T-helper 1 cell (primary cell): ENCODE results near the gene TBC1D10B.
"Not testable (repeated sequence)": the region's sequence is repeated elsewhere in the genome, so short reads cannot be mapped to it uniquely, and the experiment has no call there.

Experiments
- DNase-seq, 5 donors: peaks; one replicate each; pipeline ENCODE4 v3.0.0-alpha.2; 2012 to 2020

TBC1D10B gene

DNA sequence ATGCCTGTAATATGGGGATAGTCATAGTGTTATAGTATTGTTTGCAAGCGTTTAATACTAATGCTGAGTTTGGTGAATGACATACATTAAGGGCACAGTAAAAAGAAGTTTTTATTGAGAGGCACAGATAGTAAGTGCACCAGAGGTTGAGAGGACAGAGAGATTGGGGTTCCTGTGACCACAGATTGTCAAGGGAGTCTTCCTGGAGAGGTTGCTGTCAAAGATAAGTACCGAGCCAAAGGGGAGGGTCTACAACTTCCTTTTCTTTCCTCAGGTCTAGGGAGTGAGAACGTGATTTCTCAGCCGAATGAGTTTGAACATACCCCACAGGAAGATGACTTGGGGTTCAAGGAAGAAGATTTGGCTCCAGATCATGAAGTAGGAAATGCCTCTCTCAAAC lies 26.8 kb upstream of the TBC1D10B start:
- no peak for DNase-seq

DNA sequence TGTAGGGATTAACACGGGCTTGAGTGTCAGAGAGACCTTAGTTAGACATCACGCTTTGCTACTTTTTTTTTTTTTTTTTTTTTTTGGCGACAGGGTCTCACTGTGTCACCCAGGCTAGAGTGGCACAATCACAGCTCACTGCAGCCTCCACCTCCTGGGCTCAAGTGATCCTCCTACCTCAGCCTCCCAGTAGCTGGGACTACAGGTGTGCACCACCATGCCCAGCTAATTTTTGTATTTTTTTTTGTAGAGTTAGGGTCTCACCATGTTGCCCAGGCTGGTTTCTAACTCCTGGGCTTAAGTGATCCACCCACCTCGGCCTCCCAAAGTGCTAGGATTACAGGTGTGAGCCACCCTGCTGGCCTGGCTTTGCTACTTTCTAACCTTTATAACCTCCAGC lies 26.3 kb upstream of the TBC1D10B start:
- DNase-seq, result not testable (repeated sequence)

DNA sequence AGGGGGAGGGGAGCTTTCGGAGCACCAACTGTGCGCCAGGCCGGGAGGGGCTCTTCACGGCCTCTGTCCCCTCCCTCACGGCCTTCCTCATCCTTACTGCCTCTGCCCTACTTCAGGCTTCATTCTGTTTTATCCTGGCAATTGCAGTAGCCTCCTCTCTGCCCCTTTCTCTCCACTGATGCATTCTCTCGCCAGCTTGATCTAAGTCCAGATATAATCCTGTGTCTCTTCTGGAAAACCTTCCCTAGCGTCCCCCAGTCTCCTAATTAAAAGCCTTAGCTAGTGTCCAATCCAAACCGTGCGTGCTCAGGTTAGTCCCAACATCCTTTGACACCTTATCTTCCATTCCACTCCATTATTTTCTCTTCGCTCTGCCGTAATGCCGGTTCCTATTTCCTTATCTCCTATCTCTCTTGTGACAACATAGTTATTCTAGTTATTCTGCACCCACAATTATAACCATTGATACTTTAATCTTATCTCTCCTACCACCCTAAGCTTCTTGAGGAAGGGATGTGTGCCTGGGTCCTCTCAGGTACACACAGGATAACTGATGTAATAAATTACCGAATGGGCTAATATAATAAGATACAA lies 25.8 kb upstream of the TBC1D10B start:
- no peak for DNase-seq

DNA sequence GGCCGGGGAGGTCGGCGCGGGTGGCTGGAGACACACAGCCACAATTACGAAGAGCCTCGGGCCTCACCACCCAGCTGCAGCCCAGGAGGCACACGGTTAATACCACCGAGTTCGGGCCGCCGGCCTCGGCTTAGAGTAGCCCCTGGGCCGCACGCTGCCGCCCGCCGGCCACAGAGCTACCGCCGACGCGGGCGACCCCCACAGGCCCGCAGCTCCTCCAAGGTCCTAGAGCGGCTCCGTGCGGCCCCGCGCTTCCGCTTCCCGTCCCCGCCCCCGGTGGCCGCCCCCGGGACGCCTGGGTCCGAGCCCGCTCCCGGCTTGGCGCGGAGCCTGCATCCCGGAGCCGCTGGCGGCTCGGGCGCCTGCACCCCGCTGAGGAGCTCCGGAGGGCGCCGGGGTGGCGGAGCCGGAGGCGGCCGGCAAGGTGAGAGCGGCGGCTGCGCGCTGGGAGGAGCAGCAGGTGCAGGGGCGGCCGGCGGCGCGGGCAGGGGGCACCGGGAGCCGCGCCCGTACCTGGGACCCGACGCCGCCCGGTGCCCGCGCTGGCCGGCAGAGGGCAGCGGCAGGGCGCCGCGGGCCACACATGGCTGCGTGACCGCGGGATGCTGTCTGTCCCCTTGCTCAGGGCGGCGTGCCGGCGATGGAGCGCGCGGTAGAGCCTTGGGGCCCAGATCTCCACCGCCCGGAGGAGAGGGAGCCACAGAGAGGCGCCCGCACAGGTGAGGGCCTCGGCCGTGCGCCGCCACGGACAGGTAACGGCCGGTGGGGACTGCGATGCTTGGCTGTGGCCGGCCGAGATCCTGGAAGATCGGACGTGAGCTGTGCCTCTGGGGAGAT lies 25.1 kb upstream of the TBC1D10B start, which contains the start of gene ZNF48:
ZNF48 (plus strand) TSS at position 266 of the 837 bp plus-strand sequence; CDS start at position 641, 375 bp downstream.
- DNase-seq, result peak in 4 of 5 donors; percentile 26 to 57 (median 43)

DNA sequence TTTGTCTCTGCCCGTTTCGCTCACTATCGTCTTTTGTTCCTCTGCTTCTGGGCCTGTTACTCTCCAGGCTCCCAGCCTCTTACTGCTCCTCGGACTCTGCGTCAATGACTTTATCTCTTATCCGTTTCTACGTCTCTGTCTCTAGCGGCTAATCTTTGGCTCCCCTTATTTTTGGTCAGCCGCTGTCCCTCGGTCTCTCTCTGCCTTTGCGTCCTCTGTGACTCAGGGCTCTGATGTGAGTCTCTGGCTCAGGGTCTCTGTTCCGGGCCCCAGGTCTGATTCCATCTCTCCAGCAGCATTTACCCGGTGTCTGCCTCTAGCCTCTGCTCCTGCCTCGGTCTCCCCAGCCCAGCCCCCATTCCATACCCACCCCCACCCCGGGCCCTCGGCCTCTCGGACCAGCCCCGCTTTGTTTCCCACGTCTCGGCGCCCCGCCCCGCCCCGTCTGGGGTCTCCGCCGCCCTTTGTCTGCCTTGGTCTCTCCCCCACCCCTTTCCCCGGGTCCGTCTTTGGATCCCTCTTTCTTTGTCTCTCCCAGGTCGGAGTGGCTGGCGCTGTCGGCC lies 24.4 kb upstream of the TBC1D10B start:
- DNase-seq, result no peak

DNA sequence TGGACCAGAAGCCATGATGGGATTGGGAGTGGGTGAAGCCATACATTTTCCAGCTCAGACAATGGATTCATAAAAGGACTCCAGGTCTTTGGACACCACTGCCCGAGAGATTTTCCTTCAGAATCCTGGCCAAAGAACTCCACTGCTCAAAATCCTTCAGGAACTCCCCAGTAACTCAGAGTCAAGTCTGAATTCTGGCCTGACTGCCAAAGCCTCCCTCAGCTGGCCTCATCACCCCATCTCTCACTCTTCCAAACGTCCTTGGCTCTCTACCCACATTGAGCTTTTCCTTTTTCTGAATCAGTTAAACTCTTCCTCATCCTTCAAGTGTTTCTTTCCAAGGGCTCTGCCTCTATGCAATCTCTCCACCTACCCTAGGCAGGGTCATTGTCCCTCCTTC lies 13.2 kb upstream of the TBC1D10B start:
- no peak for DNase-seq

DNA sequence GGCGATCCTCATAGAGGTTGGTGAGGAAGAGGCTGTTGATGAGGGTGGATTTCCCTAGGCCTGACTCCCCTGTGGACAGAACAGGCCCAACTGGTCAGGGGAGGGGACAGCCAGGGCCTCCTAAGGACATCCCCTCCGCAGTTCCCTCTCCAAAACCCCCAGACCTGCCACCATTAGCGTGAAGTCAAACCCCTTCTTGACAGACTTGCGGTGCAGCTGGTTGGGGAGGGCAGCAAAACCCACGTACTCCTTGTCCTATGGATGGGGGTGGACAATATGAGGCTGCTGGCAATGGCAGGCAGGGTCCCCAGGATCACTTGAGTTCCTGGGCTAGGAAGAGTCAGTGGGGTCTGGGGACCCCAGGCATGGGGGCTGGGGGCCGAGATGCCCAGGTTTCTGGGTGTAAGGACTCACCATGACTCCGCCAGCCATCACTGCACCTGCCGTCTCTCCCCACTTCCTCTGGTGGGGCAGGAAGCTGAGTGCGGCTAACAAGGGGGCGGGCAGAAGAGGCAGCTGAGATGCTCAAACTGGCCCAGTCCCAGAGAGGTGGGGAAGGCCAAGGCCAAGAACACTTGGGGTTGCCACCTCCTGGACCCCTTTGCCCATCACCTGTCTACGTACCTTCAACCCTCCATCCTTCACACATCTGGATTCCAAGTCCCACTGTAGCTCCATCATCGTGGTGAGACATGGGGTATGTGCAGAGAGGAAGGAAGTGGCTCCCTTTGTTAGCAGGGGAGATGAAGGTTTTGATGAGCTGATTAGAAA lies 12.0 kb upstream of the TBC1D10B start, which contains the start of gene SEPTIN1:
SEPTIN1 (minus strand) TSS at position 451 of the 771 bp plus-strand sequence; CDS start at position 432, 19 bp downstream.
- peak; percentile 56 to 89 (median 64) for DNase-seq

DNA sequence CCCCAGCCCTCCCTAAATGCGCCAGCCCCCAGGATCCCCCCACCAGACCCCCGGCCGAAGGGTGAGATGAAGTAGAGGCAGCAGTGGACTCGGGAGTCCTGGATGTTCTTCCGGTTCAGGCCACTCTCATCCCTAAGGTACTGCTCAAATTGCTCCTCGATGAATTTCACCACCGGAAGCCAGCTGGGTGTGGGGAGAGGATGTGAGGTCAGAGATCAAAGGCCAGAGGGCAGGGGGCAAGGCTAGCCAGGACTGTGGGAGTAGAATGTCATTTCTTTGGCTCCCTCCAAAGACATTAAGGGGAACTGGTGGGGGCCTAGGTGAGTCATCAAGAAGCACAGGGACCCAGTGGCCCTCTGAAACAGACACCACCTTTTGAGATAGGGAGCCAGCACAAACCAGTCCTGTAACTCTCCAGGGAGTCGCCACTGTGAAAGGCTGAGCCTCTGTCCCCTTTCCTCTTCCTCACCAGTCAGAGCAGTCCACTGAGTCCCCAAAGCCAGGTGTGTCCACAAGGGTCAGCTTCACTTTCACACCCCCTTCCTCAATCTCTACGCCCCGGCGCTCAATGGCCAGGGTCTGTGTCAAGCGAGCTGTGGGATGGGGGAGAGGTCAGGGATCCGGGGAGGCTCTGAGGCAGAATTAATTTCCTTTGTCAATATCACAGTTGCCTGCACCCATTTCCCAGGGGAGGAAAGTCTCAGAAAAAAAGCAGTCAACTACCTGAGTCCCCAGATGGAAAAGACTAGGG lies 11.2 kb upstream of the TBC1D10B start:
- peak in 1 of 5 donors; percentile 73 for DNase-seq

DNA sequence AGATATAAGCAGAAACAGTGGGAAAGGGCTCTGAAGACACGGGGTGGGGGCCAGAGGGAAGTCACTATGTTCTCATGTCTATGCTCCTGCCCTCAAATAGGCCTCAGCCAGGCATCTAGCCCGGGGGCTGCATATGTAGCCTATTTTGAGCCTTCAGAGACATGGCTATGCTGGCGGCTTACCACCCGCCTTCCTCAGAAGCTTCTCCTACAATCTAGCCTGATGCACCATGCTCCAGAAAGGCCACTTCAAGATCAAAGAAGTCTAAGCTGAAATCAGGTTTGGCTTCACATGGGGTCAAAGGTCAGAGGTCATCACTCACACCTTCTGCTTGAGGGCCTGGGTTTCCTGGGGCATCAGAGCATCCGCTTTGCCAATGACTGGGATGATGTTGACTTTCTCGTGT lies 10.5 kb upstream of the TBC1D10B start:
- no peak for DNase-seq

DNA sequence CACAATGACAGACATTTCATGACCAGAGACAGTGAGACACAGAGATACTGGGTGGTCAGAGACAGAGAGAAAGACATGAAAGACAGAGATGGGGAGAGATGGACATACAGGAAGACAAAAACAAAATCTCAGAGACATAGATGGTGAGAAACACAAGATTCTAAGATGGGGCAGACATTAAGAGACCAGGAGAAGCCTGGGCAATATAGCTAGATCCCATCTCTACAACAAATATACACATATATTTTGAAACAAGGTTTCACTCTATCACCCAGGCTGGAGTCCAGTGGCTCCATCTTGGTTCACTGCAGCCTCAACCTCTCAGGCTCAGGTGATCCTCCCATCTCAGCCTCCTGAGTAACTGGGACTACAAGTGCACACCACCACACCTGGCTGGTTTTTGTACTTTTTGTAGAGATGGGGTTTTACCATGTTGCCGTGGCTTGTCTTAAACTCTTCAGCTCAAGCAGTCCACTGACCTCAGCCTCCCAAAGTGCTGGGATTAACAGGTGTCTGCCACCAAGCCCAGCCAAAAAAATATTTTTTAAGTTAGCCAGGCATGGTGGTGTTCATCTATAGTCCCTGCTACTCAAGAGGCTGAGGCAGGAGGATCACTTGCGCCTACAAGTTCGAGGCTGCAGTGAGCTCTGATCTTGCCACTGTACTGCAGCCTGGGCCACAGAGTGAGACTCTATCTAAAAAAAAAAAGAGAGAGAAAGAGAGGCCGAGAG lies 9.9 kb upstream of the TBC1D10B start:
- DNase-seq, result no peak

DNA sequence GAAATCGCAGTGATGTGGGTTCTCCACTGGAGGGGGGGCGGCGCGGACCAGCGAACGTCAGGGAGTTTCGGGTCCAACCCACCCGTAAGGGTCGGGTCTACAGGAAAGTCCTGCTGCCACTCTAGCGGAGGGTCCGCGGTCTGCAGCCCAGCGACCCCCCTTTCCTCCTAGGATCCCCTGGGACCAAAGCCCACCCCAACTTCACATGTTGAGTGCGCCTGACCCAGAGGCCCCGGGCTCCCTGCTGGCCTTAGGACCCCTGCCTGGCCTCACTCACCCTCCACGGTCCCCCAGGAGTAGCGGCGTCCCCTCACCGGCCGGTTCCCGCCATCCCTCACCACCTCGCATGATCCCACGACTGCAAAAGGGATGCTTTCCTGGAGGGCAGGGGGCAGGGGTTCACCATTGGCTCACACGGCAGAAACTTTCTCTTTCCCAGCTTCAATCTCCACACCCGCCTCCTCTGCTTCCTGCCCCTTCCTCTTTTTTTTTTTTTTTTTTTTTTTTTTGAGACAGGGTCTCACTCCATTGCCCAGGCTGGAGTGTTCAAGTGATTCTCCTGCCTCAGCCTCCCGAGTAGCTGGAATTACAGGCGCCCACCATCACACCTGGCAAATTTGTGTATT lies 9.0 kb upstream of the TBC1D10B start:
- DNase-seq, result no peak

DNA sequence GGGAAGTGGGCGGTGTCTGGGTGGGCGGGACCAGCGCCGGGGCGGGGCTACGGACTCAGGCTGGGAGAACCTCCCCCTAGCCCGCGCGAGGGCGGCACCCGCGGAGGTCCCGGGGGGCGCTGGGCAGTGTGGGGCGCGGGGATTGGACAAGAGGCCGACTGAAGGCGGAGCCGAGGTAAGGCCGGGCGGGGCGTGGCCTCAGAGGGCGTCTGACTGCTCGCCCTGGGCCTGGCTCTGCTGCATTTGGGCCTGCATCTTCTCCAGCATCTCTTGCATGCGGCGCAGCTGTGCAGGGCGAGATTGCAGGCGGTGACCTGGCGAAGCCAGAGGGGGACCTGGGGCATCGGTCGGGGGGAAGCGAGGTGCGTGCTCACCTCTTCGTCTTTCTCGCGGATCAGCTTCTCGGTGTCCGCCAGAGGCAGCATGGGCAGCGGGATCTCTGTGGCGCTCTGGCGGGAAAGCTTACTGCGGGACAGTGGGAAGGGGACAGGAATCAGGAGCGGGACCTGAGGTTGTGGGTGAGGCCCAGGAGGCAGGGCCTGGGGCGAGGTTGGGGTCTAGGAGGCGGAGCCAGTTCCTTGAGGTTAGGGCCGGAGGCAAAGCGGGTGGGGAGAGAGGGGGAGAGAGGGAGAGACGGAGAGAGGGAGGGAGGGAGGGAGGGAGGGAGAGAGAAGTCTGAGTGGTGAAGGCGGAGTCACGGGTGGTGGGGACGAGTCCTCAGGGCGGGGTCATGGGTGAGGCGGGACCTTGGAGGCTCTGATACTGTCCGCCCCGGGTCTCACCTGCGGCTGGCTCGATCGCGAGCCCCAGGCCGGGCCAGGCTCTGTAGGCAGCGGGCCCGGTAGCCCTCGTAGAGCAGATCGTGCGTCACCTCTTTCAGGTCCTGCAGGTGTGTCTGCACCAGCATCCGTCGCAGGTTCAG lies 8.2 kb upstream of the TBC1D10B start:
- DNase-seq, result peak; percentile 99

DNA sequence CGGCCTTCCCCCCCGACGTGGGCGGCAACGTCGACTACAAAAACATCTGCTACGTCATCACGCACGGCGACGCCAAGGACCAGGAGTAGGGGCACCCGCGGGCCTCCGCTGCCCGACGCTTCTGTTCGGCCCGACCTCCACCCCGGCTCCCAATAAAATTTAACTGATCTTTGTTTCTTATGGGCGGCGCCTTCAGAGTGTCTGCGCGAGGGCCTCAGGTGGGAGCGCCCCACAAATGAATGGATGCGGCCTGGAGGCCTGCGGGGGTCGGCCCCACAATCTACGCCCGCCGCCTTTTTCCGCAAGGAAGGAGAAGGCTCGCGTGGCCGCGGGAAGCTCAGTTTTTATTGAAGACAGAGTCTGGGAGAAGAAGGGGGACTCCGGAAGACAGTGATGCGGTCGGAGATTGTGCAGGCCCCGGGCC lies 7.5 kb upstream of the TBC1D10B start:
- DNase-seq, result peak; percentile 74 to 91 (median 85)

DNA sequence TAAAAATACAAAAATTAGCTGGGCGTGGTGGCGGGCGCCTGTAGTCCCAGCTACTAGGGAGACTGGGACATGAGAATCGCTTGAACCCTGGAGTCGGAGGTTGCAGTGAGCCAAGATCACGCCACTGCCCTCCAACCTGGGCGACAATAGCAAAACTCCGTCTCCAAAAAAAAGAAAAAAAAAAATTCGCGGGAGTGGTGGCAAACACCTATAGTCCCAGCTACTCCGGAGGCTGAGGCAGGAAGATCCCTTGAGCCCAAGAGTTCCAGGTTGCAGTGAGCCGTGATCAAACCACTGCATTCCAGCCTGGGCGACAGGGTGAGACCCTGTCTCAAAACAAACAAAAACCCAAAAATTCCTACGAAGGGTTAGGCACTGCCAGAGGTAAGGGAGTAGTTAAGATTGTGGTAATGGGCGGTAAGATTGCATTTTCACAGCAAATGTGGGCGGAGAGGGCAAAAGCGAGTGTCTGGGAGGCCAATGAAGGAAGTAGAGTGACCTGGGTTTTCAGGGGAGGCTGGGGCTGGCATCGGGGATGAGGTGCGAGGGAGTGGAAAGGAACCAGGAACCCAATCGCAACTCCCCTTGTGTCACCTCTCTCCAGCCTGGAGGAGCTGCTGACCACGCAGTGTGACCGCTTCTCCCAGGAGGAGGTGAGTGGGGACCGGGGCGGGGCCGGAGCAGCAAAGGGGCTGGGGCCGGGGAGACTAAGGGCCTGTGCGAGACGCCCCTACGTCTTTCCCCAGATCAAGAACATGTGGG lies 6.9 kb upstream of the TBC1D10B start:
- DNase-seq, result no peak

DNA sequence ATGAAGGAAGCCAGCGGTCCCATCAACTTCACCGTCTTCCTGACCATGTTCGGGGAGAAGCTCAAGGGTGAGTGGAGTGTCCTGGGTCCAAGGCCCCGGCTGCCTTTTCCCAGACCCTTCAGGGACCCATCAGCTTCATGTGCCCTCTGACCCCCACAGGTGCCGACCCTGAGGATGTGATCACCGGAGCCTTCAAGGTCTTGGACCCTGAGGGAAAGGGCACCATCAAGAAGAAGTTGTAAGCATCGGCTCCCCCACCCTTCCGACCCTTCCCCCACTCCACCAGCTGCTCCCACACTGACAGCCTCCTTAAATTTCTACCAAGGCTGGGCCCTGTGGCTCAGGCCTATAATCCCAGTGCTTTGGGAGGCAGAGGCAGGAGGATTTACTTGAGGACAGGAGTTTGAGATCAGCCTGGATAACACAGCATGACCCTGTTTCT lies 6.2 kb upstream of the TBC1D10B start:
- no peak for DNase-seq

DNA sequence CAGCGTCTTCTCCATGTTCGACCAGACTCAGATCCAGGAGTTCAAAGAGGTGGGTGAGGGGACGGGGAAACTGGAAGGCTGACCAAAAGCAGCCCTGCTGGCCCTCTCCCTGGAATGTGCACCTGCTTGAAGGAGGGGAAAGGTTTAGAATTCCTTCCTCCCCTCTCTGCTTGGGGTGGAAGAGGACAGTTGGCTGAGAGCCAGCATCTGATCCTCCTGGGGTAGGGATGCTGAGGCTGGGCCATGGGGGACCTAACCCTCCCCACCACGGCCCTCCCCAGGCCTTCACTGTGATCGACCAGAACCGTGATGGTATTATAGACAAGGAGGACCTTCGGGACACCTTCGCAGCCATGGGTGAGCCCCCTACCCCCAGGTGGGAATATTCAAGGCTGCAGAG lies 5.6 kb upstream of the TBC1D10B start:
- DNase-seq, result no peak

DNA sequence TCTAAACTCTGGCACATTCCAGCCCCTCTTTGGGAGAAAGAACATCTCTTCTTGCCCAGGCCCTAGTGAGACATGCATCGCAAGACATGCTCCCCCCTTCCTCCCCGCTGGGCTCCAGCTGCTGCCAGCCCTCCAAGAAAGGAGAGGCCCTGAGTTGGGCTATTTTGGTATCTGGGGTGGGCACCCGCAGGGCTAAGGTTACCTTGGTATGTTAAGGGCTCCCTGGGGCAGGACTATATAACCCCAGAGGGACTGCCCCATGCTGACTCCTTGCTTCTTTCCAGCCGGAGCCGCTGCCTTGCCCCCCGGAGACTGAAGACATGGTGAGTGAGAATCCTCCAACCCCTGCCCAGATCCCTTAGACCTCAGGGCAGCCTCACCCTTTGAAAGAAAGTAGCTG lies 4.2 kb upstream of the TBC1D10B start, which contains the start of gene MYL11:
MYL11 (plus strand) TSS at position 265 of the 400 bp plus-strand sequence; CDS start at position 321, 56 bp downstream.
- no peak for DNase-seq

DNA sequence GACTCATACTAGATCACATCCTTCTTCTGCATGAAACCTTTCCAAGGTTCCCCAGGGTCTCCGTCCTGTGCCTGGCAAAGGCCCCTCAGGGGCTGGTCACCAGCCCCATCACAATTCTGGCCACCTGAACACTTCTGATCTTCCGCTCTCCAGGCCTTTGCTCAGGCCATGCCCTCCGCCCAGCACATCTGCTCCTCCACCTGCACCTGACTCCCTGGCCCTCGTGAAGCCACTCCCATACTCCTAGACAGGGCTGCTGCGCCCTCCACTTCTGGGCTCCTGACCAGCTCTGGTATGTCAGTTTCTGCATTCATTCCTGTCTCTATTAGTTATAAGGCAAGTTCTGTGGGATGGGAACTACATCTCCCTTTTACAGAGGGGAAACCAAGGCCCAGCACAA lies 2.4 kb upstream of the TBC1D10B start:
- no peak for DNase-seq
